DOHH2 (cell line): ENCODE measurements around the gene PPFIBP1.

Experiments
- CTCF ChIP-seq: fragments of 200-600 bp; sonication (generic); IDR thresholded peaks from one replicate; pipeline ENCODE4 v1.5.1; 2014; ENCODE audit warnings: antibody characterized with exemption, mild to moderate bottlenecking, low read depth, low read length; ENCODE audit not compliant: poor library complexity, severe bottlenecking
- EZH2phosphoT487 ChIP-seq: fragments of 200-600 bp; sonication (generic); IDR thresholded peaks from 2 replicates; pipeline ENCODE4 v1.6.1; 2017; ENCODE audit warnings: borderline replicate concordance, mild to moderate bottlenecking, antibody characterized with exemption, low read length, moderate library complexity, mixed read lengths

DNA sequence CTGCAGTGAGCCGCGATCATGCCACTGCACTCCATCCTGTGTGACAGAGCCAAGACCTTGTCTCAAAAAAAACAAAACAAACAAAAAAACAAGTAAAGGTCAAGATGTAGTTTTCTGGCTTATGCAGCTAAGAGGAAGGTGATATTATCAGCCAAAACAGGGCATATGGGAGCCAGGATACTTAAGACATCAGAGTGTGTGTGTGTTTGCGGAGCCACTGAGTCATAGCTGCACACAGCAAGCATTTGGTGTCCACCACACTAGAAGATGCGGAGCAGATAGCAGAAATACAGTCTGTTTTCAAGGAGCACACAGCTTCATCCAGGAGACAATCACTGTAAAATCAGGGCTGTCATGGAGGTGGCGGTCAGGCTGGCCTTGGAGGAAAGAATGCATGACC, 99.6 kb downstream of the PPFIBP1 start:
- TF ChIP-seq CTCF: no peak
- no peak for TF ChIP-seq EZH2phosphoT487
